Measurements from ENCODE around the gene PRELP. TPM values are rescaled to one million over a fixed set of nuclear protein-coding genes. Genes with fewer than 3 reads are reported as not detected.

PRELP gene
- total and polyA plus RNA-seq, 10 of the 15 experiments (the other 5 are each of a cell fraction or from before 2014, with no cell fraction given): 0.03 to 0.05 TPM; not detected in 8

DNA sequence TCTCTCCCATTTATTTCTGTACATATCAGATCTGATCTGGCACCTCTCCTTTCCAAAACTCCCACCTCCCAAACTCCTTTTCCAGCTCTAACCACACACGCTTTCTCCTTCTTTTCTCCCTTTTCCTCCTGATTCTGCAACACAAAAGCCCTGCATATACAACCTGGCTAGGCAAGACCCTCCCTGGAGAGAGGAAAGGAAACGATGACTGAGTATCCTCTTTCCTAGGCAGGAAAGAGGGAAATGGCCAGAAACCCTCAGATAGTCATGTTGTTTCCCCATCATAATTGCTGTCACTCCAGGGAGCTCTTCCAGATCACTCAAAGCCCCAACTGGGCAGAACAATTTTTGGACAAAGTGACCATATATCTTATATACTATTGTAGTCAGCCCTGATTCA lies 32.3 kb upstream of the PRELP start:
- no peak for FAIRE-seq
- SMC1A ChIA-PET (ENCODE audit: uncharacterized antibody, unreplicated experiment): interaction anchor here (0.7 to 10.3 kb wide), 12 partner anchors 11 to 175 kb away, joined by 3 to 295 read pairs (median 8); no protein-coding TSS in a partner anchor
- H3K4me3 ChIP-seq: no peak overlapping the region

More for the DNA sequence above, 32.3 kb upstream of the PRELP start:
- no peak for DNase-seq (ENCODE audit: low read depth, low spot score)
- no peak for ATAC-seq
- H3K27ac ChIP-seq (ENCODE audit: control insufficient read depth, insufficient read depth): no peak overlapping the region
- H3K4me1 ChIP-seq (ENCODE audit: control insufficient read depth, insufficient read depth, low read length): no peaks in the 10 kb centered on the region
- in situ Hi-C loops (cut with MboI): loop anchor here (5.0 kb wide), 2 partner anchors 101 to 171 kb away; no protein-coding TSS in a partner anchor
- no peaks in the 10 kb centered on the region for H3K79me2 ChIP-seq (ENCODE audit: control insufficient read depth, insufficient read depth, low read length)
- H3K27me3 ChIP-seq (replicated peaks in 1 of 2; ENCODE audit: control insufficient read depth in 2 of 2, insufficient read depth in 2 of 2, low read length in 1 of 2): peaks cover 0 to 3% of the 10 kb centered on the region in 2 experiments; a peak in 2 of 4 replicates
- BruUV-seq (replicated peaks): no TSS peak
- intact Hi-C loops (cut with micrococcal nuclease; ENCODE audit: unreplicated experiment): loop anchor here (5.0 kb wide), 2 partner anchors 44 to 171 kb away; no protein-coding TSS in a partner anchor
- CTCF ChIA-PET: interaction anchor here (0.7 to 10.1 kb wide), 10 partner anchors 11 to 178 kb away, joined by 3 to 429 read pairs (median 4); no protein-coding TSS in a partner anchor
- POLR2A ChIA-PET: interaction anchor here (1.0 kb wide), 1 partner anchor 45 kb away, joined by 3 read pairs; no protein-coding TSS in a partner anchor
- H3K4me2 ChIP-seq (ENCODE audit: control insufficient read depth, insufficient read depth): no peak overlapping the region
- no peak overlapping the region for H2AFZ ChIP-seq (ENCODE audit: control insufficient read depth, low read depth, low read length)
- TF ChIP-seq, protein P1, sequence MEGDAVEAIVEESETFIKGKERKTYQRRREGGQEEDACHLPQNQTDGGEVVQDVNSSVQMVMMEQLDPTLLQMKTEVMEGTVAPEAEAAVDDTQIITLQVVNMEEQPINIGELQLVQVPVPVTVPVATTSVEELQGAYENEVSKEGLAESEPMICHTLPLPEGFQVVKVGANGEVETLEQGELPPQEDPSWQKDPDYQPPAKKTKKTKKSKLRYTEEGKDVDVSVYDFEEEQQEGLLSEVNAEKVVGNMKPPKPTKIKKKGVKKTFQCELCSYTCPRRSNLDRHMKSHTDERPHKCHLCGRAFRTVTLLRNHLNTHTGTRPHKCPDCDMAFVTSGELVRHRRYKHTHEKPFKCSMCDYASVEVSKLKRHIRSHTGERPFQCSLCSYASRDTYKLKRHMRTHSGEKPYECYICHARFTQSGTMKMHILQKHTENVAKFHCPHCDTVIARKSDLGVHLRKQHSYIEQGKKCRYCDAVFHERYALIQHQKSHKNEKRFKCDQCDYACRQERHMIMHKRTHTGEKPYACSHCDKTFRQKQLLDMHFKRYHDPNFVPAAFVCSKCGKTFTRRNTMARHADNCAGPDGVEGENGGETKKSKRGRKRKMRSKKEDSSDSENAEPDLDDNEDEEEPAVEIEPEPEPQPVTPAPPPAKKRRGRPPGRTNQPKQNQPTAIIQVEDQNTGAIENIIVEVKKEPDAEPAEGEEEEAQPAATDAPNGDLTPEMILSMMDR (IDR thresholded peaks at IDR 0.05 in 2 of 3, conservative IDR thresholded peaks at IDR 0.05 in 1 of 3; ENCODE audit: control insufficient read depth in 2 of 3, extremely low read depth in 1 of 3, insufficient read depth in 1 of 3, low read depth in 3 of 3, low read length in 3 of 3): no peak
- TF ChIP-seq RBBP5 (conservative IDR thresholded peaks at IDR 0.05): no peak
- TF ChIP-seq, protein P2, sequence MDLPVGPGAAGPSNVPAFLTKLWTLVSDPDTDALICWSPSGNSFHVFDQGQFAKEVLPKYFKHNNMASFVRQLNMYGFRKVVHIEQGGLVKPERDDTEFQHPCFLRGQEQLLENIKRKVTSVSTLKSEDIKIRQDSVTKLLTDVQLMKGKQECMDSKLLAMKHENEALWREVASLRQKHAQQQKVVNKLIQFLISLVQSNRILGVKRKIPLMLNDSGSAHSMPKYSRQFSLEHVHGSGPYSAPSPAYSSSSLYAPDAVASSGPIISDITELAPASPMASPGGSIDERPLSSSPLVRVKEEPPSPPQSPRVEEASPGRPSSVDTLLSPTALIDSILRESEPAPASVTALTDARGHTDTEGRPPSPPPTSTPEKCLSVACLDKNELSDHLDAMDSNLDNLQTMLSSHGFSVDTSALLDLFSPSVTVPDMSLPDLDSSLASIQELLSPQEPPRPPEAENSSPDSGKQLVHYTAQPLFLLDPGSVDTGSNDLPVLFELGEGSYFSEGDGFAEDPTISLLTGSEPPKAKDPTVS (IDR thresholded peaks at IDR 0.05; ENCODE audit: low read depth, low read length): no peak
- TF ChIP-seq BACH1 (IDR thresholded peaks at IDR 0.05; ENCODE audit: borderline replicate concordance): no peak
- TF ChIP-seq ZNF622 (IDR thresholded peaks at IDR 0.05): no peak
- TF ChIP-seq MYC (IDR thresholded peaks at IDR 0.05; ENCODE audit: insufficient read depth, insufficient read length, insufficient replicate concordance, low read length, severe bottlenecking): no peak
- TF ChIP-seq, protein P3, sequence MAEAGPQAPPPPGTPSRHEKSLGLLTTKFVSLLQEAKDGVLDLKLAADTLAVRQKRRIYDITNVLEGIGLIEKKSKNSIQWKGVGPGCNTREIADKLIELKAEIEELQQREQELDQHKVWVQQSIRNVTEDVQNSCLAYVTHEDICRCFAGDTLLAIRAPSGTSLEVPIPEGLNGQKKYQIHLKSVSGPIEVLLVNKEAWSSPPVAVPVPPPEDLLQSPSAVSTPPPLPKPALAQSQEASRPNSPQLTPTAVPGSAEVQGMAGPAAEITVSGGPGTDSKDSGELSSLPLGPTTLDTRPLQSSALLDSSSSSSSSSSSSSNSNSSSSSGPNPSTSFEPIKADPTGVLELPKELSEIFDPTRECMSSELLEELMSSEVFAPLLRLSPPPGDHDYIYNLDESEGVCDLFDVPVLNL (IDR thresholded peaks at IDR 0.05; ENCODE audit: low read depth, low read length): no peak
- TF ChIP-seq ASH2L (IDR thresholded peaks at IDR 0.05; ENCODE audit: borderline replicate concordance, low read depth): no peak
- TF ChIP-seq SUPT20H (IDR thresholded peaks at IDR 0.05; ENCODE audit: borderline replicate concordance, control insufficient read depth, low read depth, low read length): no peak
- no peak for TF ChIP-seq KDM1A (IDR thresholded peaks at IDR 0.05; ENCODE audit: borderline replicate concordance)
- TF ChIP-seq, protein P4, sequence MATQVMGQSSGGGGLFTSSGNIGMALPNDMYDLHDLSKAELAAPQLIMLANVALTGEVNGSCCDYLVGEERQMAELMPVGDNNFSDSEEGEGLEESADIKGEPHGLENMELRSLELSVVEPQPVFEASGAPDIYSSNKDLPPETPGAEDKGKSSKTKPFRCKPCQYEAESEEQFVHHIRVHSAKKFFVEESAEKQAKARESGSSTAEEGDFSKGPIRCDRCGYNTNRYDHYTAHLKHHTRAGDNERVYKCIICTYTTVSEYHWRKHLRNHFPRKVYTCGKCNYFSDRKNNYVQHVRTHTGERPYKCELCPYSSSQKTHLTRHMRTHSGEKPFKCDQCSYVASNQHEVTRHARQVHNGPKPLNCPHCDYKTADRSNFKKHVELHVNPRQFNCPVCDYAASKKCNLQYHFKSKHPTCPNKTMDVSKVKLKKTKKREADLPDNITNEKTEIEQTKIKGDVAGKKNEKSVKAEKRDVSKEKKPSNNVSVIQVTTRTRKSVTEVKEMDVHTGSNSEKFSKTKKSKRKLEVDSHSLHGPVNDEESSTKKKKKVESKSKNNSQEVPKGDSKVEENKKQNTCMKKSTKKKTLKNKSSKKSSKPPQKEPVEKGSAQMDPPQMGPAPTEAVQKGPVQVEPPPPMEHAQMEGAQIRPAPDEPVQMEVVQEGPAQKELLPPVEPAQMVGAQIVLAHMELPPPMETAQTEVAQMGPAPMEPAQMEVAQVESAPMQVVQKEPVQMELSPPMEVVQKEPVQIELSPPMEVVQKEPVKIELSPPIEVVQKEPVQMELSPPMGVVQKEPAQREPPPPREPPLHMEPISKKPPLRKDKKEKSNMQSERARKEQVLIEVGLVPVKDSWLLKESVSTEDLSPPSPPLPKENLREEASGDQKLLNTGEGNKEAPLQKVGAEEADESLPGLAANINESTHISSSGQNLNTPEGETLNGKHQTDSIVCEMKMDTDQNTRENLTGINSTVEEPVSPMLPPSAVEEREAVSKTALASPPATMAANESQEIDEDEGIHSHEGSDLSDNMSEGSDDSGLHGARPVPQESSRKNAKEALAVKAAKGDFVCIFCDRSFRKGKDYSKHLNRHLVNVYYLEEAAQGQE (IDR thresholded peaks at IDR 0.05; ENCODE audit: low read depth, low read length): no peak
- RAD21 ChIA-PET (ENCODE audit: unreplicated experiment): interaction anchor here (1.3 to 12.1 kb wide), 2 partner anchors 100 to 179 kb away, joined by 3 to 259 read pairs; no protein-coding TSS in a partner anchor
- H3K36me3 ChIP-seq (ENCODE audit: control insufficient read depth in 2 of 2, insufficient read depth in 2 of 2, low read length in 1 of 2): no peaks in the 10 kb centered on the region
- no peaks in the 10 kb centered on the region for H4K20me1 ChIP-seq (ENCODE audit: control insufficient read depth, insufficient read depth)
- 10% methylated on average over 2 of the region's 2 CpGs for WGBS (ENCODE audit: insufficient coverage, insufficient replicate concordance, low lambda C conversion rate, missing lambda C conversion rate)
- H3K9ac ChIP-seq (ENCODE audit: control insufficient read depth, insufficient read depth, low read length): no peak overlapping the region
- no peaks in the 10 kb centered on the region; the same call in 2 of the 3 replicates for H3K9me3 ChIP-seq (replicated peaks; ENCODE audit: control insufficient read depth, insufficient read depth, low read length)

Data from GM12878 (cell line).